T-helper 1 cell treated with Interleukin-12 subunit alpha and Interleukin-12 subunit beta and Interleukin-4 antibody, amounts not matched to agents 30 μg/mL and 1 μg/mL, for 36 hours (primary cell): Measurements from ENCODE around the gene ALDH3A1.

Experiments
- H3K27ac Mint-ChIP-seq: one replicate; pipeline ENCODE4 v1.8.0; 2021; ENCODE audit warnings: mild to moderate bottlenecking, mixed read lengths
- H3K27me3 Mint-ChIP-seq: one replicate; pipeline ENCODE4 v1.8.0; 2021; ENCODE audit warnings: low read depth, mixed read lengths
- H3K36me3 Mint-ChIP-seq: one replicate; pipeline ENCODE4 v1.8.0; 2021; ENCODE audit warnings: low read depth, mixed read lengths
- H3K4me1 Mint-ChIP-seq: one replicate; pipeline ENCODE4 v1.8.0; 2021; ENCODE audit warnings: low read depth, mixed read lengths
- H3K4me3 Mint-ChIP-seq: one replicate; pipeline ENCODE4 v1.8.0; 2021; ENCODE audit warnings: mild to moderate bottlenecking, moderate library complexity, mixed read lengths
- H3K9me3 Mint-ChIP-seq: one replicate; pipeline ENCODE4 v1.8.0; 2021; ENCODE audit warnings: mixed read lengths

ALDH3A1 gene

GRCh38 chr17:19713462-19713861 lies 34.6 kb downstream of the ALDH3A1 start:
- H3K9me3 Mint-ChIP-seq, result no peaks in the 10 kb centered on the region
- H3K4me3 Mint-ChIP-seq, result no peak overlapping the region
- H3K27ac Mint-ChIP-seq, result no peak overlapping the region
- H3K36me3 Mint-ChIP-seq, result no peaks in the 10 kb centered on the region
- no peaks in the 10 kb centered on the region for H3K4me1 Mint-ChIP-seq
- H3K27me3 Mint-ChIP-seq, result no peaks in the 10 kb centered on the region

GRCh38 chr17:19712436-19713004 lies 35.6 kb downstream of the ALDH3A1 start:
- H3K4me1 Mint-ChIP-seq, result no peaks in the 10 kb centered on the region
- no peak overlapping the region for H3K27ac Mint-ChIP-seq
- no peaks in the 10 kb centered on the region for H3K36me3 Mint-ChIP-seq
- H3K9me3 Mint-ChIP-seq, result no peaks in the 10 kb centered on the region
- no peaks in the 10 kb centered on the region for H3K27me3 Mint-ChIP-seq
- H3K4me3 Mint-ChIP-seq, result no peak overlapping the region

DNA sequence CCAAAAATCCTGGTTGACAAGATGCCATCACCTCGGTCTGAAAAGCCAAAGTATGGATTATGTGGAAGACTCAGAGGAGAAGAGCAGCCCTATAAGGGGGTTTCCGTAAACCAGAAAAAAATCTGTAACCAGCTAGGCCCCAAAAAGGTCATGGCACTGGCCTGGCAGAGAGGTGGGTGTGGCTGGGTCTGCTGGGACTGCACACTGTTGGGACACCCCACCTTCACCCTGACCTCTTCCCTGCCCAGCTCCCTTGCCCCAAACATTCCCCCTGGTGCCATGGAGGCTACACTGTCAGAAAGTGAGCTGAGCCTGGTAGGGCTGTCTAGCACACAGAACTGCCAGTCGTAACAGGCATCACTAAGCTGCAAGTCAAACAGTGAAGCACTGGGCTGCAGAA lies 38.3 kb downstream of the ALDH3A1 start:
- H3K4me1 Mint-ChIP-seq, result no peaks in the 10 kb centered on the region
- H3K27me3 Mint-ChIP-seq, result no peaks in the 10 kb centered on the region
- H3K9me3 Mint-ChIP-seq, result no peaks in the 10 kb centered on the region
- H3K4me3 Mint-ChIP-seq, result no peak overlapping the region
- H3K27ac Mint-ChIP-seq, result no peak overlapping the region
- no peaks in the 10 kb centered on the region for H3K36me3 Mint-ChIP-seq

GRCh38 chr17:19708431-19709175 lies 39.5 kb downstream of the ALDH3A1 start:
- Mint-ChIP-seq H3K9me3 (no peaks in the 10 kb centered on the region), H3K27me3 (no peaks in the 10 kb centered on the region), H3K4me3 (no peak overlapping the region), H3K36me3 (no peaks in the 10 kb centered on the region), H3K27ac (no peak overlapping the region), H3K4me1 (no peaks in the 10 kb centered on the region)

- Mint-ChIP-seq H3K36me3 (no peaks in the 10 kb centered on the region), H3K27me3 (no peaks in the 10 kb centered on the region), H3K9me3 (no peaks in the 10 kb centered on the region), H3K27ac (no peak overlapping the region), H3K4me1 (no peaks in the 10 kb centered on the region), H3K4me3 (no peak overlapping the region)
These were observed 40.3 kb downstream of the ALDH3A1 start for GRCh38 chr17:19707728-19708221.

DNA sequence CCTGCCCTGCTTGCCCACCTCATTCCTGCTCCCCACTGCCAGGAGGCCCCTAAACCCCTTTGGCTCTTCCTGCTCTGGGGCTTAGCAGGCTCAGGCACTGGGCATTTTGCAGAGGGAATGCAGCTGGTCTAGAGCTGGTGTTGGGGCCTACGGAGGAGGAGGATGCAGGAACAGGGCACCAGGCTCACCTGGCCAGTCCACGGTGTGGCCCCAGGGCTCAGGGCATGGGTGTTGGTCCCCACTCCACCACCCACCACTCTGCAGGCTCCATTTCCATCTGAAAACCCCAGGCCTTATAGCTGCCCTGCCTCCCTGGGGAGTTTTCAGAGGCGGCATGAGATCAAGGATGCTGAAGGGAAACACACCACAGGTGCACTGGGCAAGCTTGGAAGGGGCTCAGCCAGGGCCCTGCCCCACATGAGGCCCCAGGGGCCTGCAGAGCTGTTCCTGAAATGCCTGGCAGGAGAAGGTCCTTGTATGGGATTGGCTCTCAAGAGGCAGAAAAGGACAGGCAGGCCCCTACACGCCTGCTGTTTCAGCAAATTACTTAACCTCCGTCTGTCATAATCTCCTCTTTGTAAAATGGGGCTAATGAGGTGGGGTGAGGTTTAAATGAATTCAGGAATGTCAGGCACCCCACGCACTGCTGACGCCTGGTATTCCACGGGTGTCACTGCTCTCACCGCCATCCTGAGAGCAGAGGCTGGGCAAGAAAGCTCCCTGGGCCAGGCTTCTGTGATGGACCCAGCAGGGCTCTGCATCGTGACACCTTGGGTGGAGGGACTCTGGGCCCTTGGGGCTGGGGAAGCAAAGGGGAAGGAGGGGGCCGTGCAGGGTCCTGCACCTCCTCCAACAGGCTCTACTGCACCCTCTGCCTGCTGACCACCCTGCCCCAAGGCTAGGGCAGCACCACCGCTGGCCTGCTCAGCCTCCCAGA lies 41.0 kb downstream of the ALDH3A1 start:
- Mint-ChIP-seq H3K27ac (no peak overlapping the region), H3K27me3 (no peaks in the 10 kb centered on the region), H3K4me3 (no peak overlapping the region), H3K9me3 (no peaks in the 10 kb centered on the region), H3K36me3 (no peaks in the 10 kb centered on the region), H3K4me1 (no peaks in the 10 kb centered on the region)

GRCh38 chr17:19705771-19706770 lies 42.0 kb downstream of the ALDH3A1 start:
- H3K4me3 Mint-ChIP-seq, result no peak overlapping the region

DNA sequence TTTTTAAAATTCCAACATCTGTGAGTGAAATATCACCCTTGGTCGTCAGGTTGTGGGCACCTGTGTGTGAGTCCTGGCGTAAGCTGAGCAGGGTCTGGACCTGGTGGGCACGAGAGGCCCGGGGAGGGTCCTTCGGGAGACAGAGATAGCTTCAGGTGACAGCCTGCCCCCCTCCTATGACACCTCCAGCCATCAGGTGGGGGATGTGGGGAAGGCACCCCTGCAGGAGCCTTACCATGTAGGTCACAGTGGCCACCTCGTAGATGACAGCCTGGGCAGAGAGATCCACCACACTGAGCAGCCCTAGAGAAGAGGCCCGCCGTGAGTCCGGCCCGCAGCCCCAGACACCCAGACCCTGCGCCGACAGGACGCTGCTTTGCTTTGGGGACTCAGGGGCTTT lies 42.9 kb downstream of the ALDH3A1 start:
- Mint-ChIP-seq H3K27me3 (no peaks in the 10 kb centered on the region), H3K4me3 (no peak overlapping the region), H3K9me3 (no peaks in the 10 kb centered on the region), H3K27ac (no peak overlapping the region), H3K4me1 (no peaks in the 10 kb centered on the region), H3K36me3 (no peaks in the 10 kb centered on the region)

More at GRCh38 chr17:19705771-19706770, 42.0 kb downstream of the ALDH3A1 start:
- Mint-ChIP-seq H3K27ac (no peak overlapping the region), H3K9me3 (no peaks in the 10 kb centered on the region), H3K36me3 (no peaks in the 10 kb centered on the region), H3K4me1 (no peaks in the 10 kb centered on the region), H3K27me3 (no peaks in the 10 kb centered on the region)

DNA sequence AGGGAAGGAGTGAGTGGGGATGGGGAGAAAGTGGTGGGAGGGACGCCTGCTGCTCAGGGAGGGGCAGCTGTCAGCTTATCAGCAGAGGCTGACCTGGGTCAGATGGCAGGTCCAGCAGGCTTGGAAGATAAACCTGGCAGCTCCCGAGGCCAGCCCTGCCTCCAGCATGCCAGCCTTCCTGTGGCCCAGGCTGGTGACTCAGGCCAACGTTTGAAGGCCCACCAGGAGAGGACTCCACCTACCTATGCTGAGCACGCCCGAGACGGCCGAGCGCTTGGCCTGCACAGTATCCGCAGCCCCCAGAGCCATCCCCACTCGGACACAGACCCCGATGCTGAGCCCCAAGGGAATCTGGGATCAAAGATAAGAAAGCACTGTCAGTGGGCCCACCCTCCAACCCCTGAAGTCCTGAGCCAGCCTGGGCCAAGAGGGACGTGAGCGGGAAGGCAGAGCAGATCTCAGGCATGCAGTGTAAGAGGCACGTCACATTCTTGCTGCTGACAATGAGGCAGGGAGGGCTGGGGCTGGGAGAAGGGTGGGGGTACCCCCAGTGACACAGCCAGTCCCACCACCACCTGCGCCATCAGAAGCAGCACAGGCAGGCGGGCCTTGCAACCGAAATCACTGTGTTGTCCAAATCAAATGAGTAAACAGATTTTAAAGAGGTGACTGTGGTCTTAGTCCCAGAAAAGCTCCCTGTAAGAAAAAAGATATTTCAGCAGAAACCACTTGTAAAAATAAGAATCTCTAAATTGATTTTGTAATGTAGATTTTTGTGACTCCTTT lies 44.1 kb downstream of the ALDH3A1 start:
- Mint-ChIP-seq H3K27ac (no peak overlapping the region), H3K4me1 (no peaks in the 10 kb centered on the region), H3K36me3 (no peaks in the 10 kb centered on the region)

DNA sequence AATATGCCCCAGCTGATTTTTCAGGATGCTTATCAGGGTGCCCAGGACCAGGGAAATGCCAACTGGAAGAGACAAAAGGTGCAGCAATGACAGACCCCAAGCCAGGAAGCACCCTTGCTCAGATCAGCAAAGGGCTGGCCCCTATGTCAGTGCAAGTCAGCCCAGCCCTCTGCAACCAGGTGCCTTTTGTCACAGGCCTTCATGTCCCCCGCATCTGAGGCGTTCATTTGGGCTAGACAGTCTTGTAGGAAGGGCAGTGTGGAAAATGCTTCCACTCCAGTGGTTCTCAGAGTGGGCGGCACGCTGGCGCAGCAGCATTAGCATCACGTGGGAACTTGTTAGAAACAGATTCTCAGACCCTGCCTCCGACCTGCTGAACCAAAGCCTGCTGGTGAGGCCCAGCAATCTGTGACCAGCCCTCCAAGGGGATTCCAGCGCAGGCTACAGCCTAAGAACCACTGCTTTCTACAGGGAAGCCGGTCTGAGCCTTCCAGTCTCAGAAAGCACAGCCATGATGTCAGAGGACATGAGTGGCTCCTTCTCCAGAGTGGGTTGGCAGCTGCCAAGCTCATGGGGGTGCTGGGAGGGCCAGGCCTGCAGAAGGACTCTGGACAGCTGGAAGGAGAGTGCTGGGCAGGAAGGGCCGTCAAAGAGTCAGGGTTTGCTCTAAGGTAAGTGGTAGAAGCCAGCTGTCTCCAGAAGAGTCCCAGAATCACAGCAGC lies 44.8 kb downstream of the ALDH3A1 start:
- Mint-ChIP-seq H3K4me1 (no peaks in the 10 kb centered on the region), H3K9me3 (no peaks in the 10 kb centered on the region), H3K4me3 (no peak overlapping the region), H3K27me3 (no peaks in the 10 kb centered on the region), H3K27ac (no peak overlapping the region), H3K36me3 (no peaks in the 10 kb centered on the region)

More for the DNA sequence above, 44.1 kb downstream of the ALDH3A1 start:
- Mint-ChIP-seq H3K9me3 (no peaks in the 10 kb centered on the region), H3K4me3 (no peak overlapping the region), H3K27me3 (no peaks in the 10 kb centered on the region)

DNA sequence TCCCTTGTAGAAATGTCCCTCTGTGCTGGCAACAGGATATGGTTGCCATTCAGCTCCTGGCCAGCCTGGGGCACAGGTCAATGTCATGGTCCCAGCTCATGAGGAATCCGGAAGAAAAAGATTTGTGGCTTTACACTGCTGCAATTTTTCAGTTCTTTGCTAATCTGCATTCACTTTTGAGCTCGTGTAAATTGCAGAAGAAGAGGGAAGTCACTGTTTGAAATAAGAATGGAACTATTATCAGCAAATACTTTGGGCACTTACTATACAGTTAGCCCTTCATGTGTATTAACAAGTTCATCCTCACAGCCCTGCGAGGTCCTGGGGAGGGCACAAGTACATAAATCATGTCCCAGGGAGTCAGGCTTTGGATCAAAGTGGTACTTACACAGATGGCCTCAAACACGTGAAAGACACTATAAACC lies 45.9 kb downstream of the ALDH3A1 start:
- Mint-ChIP-seq H3K4me3 (no peak overlapping the region), H3K27ac (no peak overlapping the region)

More for the DNA sequence above, 45.9 kb downstream of the ALDH3A1 start:
- Mint-ChIP-seq H3K4me1 (no peaks in the 10 kb centered on the region), H3K27me3 (no peaks in the 10 kb centered on the region), H3K9me3 (no peaks in the 10 kb centered on the region), H3K36me3 (no peaks in the 10 kb centered on the region)
